NCI-H2107 treated with DMSO at 0.1 percent for 48 hours (cell line): ENCODE results near the gene TGFB2.

Experiments
- DNase-seq: peaks from one replicate; lab custom pipeline; 2025; ENCODE audit not compliant: unreplicated experiment; lab: John Stamatoyannopoulos, UW

TGFB2 gene

GRCh38 chr1:218459878-218460711 lies 115.0 kb downstream of the TGFB2 start:
- peak; percentile 70 for DNase-seq

- DNase-seq = no peak
Measured at GRCh38 chr1:218461351-218461750, 116.2 kb downstream of the TGFB2 start.

GRCh38 chr1:218462116-218462515 lies 117.0 kb downstream of the TGFB2 start:
- no peak for DNase-seq

DNA sequence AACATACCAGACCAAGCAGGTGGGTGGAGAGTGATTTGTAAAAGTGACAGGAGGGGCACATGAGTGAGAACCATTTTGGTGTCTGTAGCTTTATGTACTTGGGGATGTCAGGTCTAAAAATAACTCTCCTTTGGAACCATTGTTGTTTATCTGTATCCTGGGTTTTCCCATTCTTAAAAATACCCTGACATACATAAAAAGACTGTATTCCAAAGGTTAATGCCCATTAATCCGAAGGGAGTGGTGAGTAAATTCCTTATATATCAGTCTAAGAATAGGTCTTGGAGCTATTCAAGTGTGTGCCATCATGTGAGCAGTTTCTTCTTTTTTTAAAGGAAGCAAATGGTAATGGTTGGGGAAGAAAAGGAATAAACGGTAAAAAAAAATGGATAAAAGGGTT lies 117.5 kb downstream of the TGFB2 start:
- DNase-seq = no peak

- no peak for DNase-seq
Measured at GRCh38 chr1:218463194-218464156, 118.3 kb downstream of the TGFB2 start.

GRCh38 chr1:218464871-218465270 lies 119.7 kb downstream of the TGFB2 start:
- no peak for DNase-seq

GRCh38 chr1:218466341-218467010 lies 121.3 kb downstream of the TGFB2 start:
- no peak for DNase-seq

GRCh38 chr1:218467101-218468072 lies 122.3 kb downstream of the TGFB2 start:
- DNase-seq = no peak

- DNase-seq = no peak
Measured at GRCh38 chr1:218468711-218469110, 123.6 kb downstream of the TGFB2 start.

- no peak for DNase-seq
Measured at GRCh38 chr1:218472885-218473284, 127.7 kb downstream of the TGFB2 start.

GRCh38 chr1:218473522-218473921 lies 128.4 kb downstream of the TGFB2 start:
- no peak for DNase-seq

GRCh38 chr1:218474128-218474527 lies 129.0 kb downstream of the TGFB2 start:
- DNase-seq = no peak

DNA sequence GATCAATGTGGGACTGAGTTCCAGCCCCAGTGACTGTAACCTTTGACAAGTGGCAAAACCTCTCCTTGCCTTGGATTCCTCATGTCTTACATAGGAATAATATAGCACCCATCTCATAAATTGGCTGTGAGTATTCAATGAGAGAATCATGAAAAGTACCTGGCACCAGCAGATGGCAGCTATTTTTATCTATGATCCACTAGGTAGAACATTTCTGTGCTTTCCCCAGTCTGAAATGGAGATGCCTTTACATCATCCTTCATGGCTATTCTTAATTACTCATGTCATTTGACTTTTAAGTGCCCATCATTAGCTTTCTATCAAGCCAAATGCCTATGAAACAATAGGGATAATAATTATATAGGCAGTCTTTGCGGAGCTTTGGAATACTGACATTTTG lies 130.1 kb downstream of the TGFB2 start:
- DNase-seq = no peak

DNA sequence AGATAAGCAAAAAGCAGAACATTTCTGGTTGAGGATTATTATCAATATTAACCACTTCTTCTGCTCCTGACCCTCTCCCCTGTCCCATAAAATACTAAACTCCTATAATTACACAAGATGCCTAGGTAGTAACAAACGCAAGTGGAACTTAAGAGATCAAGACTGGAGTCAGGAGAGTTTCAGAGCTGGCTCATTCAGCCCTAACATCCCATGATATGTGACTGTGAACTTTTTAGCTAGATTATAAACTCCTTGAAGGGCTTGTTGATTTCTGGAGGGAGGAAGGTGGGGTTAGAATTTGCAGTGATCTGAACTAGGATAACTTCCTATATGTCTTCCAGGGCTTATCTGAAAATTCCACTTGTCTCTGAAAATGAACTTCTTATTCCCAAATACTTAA lies 130.6 kb downstream of the TGFB2 start:
- no peak for DNase-seq

DNA sequence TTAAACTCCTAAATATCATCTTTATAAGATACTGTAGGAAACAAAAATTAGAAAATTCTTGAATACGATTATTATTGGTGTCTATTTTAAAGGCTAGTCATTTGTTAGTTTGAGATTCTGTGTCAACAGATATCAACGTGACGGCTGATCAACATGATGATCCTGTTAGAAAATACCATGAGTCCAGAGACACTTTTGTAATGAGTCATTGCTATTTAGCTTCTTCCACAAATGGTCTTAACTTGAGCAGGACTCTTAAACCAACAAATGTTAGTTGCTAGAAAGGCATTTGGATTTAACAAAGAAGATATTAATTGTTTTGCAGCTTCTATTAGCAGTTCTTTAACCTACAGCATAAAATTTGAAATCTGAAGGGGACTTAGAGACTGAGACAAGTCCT lies 131.2 kb downstream of the TGFB2 start:
- DNase-seq = no peak

DNA sequence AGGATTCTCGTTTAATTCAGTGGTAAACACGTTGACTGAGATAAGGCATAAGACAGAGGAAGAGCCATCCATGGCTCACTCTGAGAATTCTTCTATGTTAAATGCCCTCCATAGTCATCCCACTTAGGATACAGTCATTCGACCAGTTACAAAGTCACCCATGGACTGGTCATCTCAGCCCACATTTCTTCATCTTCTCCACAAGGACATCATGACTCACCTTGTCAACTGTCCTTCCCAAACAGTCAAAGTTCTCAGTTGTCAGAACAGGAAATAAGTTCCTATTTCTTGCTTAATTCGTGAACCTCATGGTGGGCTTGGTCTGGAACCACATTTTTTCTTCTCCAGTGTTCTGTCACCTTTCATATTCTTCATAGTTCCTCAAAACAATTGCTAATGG lies 133.2 kb downstream of the TGFB2 start:
- no peak for DNase-seq

- DNase-seq = no peak
Measured at GRCh38 chr1:218479436-218480115, 134.4 kb downstream of the TGFB2 start.

DNA sequence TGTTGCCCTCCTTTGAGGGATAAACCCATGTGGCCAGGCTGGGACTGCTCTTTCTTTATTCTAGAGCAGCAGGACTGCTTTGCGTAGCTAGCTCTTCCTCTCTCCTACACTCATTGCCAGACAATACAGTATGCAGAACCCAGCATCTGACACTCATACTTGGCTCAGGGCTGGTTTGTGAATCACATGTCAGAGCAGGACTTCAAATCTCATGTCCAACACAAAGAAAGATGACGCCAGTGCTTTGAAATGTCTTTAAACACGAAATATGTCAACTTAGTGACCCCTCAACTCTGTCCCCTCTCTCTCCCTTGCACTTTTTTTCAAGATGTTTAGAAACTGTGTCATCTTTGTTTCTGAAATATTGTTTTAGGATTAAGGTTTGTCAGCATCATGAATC lies 135.0 kb downstream of the TGFB2 start:
- no peak for DNase-seq

DNA sequence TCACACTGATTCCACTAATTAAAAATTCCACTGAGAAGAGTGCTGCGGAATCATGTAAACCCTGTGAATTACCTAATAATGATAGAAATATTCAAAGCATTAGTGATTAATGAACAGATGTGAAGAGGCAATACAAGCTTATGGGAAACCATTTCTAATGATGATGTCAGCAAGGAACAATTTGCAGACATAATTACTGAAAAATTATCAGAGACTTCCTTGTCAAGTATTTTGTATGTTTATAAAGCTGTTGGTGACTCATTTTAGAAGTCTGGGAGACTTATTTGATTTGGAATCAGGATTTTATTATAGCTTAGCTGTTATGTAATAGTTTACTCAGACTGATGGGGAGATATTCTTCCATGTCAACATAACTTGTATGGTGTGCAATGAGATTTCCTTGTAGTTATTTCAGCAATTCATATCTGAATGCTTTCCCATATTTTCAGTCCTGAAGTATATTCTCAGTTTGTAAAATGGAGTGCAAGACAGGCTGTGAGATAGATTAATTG lies 135.5 kb downstream of the TGFB2 start:
- DNase-seq = no peak
